Fibroblast of pulmonary artery (primary cell): ENCODE results near the gene ELMOD3.
A peak's percentile ranks its signal among the peaks of the same experiment; 100 is the strongest.

ENCODE experiments used
- DNase-seq: peaks from one replicate; pipeline ENCODE4 v3.0.0-alpha.2; 2010; ENCODE audit warnings: low read depth
- H3K4me3 ChIP-seq: replicated peaks from 2 replicates; pipeline ENCODE4 v1.5.1; 2011; ENCODE audit warnings: low read depth, mild to moderate bottlenecking, control low read depth, low read length, moderate library complexity
- CTCF ChIP-seq: IDR thresholded peaks from 2 replicates; pipeline ENCODE4 v1.5.1; 2011; ENCODE audit warnings: mild to moderate bottlenecking, control low read depth, low read length, inconsistent platforms; ENCODE audit errors: missing control alignments

ELMOD3 gene

GRCh38 chr2:85414761-85415553 lies 60.4 kb downstream of the ELMOD3 start:
- TF ChIP-seq CTCF: no peak
- H3K4me3 ChIP-seq: no peak overlapping the region
- DNase-seq: no peak

- H3K4me3 ChIP-seq: no peak overlapping the region
- no peak for TF ChIP-seq CTCF
- DNase-seq: no peak
These were observed 61.5 kb downstream of the ELMOD3 start for GRCh38 chr2:85415980-85416650.

- TF ChIP-seq CTCF: no peak
- peak within 1 kb of the TSS; percentile 71 for H3K4me3 ChIP-seq
- DNase-seq: peak; percentile 84
These were observed 63.8 kb downstream of the ELMOD3 start, which contains the start of gene SH2D6 for GRCh38 chr2:85418132-85419008. Gene SH2D6 (plus strand): TSS chr2:85418714. CDS start chr2:85429466, 10,752 bp downstream.

GRCh38 chr2:85419009-85419675 lies 64.6 kb downstream of the ELMOD3 start:
- no peak for TF ChIP-seq CTCF
- peak overlapping the region; percentile 71 for H3K4me3 ChIP-seq
- DNase-seq: no peak

DNA sequence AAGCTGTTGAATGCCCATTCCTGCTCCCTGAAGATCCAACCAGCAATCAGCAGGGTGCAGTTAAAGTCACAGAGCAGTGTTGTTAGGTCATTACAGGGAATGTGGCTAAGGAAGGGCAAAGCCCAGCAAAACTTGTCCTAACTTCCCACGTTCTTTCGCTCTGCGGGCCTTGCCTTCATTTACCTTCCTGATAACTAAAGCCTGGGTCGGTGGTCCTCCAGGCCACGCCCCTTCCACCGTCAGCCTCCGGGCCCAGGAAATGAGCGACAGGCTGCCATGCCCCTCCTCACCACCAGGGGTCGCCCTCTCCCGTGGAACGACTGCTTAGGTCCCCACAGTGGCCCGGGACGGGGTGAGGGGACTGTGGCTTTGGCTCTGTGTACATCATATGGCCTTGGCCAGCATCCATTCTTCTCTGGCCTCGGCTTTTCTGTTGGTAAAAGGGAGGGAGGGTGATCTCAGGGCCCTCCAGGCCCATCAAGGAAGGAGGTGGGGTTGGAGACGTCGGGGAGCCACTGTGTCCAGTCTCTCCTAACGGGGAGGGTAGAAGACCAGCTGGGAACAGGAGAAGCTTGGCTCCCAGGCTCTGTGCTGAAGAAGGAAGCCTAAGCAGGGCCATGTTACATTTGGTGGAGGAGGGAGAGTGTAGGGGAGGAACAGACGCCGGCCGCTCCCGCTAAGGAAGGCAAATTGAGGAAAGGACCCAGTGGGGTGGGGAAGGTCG lies 66.1 kb downstream of the ELMOD3 start:
- peak; percentile 85 for DNase-seq
- peak; percentile 98 for TF ChIP-seq CTCF
- H3K4me3 ChIP-seq: no peak overlapping the region
